SJSA1 (cell line): ENCODE data around the gene SYT15. TPM values are rescaled to one million over a fixed set of nuclear protein-coding genes. Genes with fewer than 3 reads are reported as not detected.

ENCODE experiments used
- DNase-seq, 2 experiments: peaks; one replicate each; pipeline ENCODE4 v3.0.0-alpha.2; 2015 to 2020; ENCODE audit warnings: low spot score in 2 of 2, low read depth in 1 of 2
- H3K27ac ChIP-seq: fragments of 250-450 bp; sonication (Bioruptor Pico); 2 replicates; pipeline ENCODE4 v1.5.1; 2020; ENCODE audit warnings: mild to moderate bottlenecking, moderate library complexity
- H3K27me3 ChIP-seq: fragments of 250-450 bp; sonication (Bioruptor Pico); replicated peaks from 2 replicates; pipeline ENCODE4 v1.5.1; 2020; ENCODE audit warnings: mild to moderate bottlenecking, moderate library complexity
- H3K36me3 ChIP-seq: fragments of 250-450 bp; sonication (Bioruptor Pico); 2 replicates; pipeline ENCODE4 v1.5.1; 2020; ENCODE audit warnings: mild to moderate bottlenecking
- H3K4me1 ChIP-seq: fragments of 250-450 bp; sonication (Bioruptor Pico); replicated peaks from 2 replicates; pipeline ENCODE4 v1.6.1; 2021; ENCODE audit warnings: mild to moderate bottlenecking
- H3K4me3 ChIP-seq: fragments of 250-450 bp; sonication (Bioruptor Pico); 2 replicates; pipeline ENCODE4 v1.5.1; 2020; ENCODE audit warnings: mild to moderate bottlenecking
- H3K9me3 ChIP-seq: fragments of 250-450 bp; sonication (Bioruptor Pico); replicated peaks from 2 replicates; pipeline ENCODE4 v1.5.1; 2020; ENCODE audit warnings: mild to moderate bottlenecking
- total RNA-seq: library from RNA; depleted of rRNA; stranded (reverse); fragments of >200 nt; shearing (Covaris generic); gene quantifications from 2 replicates; pipeline ENCODE4 v1.2.3, GENCODE V29; 2014

SYT15 gene
- total RNA-seq, 1 experiment from 2014 or later = 5.2 TPM

DNA sequence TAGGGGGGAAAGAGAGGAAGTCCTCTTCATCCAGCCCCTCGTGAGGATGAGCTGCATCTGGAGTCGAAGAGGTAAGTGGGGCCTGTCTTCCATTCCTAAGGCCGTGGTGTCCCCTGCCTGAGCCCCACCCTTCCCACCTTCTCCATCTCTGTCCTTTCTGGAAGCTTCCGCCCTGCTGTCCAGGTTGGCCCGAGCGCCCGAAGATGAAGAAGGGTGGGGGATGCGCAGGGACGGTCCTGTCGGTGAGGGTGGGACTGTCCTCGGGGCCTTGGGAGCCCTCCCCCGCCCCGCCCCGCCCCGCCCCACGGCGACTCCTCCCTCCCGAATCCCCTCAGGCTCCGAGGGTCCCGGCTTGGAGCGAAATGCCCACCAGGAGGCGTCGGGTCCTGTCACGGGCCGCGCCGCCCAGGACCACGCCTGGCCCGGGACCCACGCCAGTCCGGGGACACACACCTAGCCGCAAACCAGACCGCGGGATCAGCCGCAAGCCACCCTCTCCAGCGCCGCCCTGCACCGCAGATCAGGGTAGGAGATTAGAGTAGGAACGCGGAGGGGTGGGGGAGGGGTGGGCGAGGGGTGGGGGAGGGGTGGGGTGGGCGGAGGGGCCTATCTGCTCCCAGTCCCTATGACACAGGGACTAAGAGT is 37.8 kb upstream of the SYT15 start:
- Histone ChIP-seq H3K9me3 (no peaks in the 10 kb centered on the region), H3K27ac (peak overlapping the region; percentile 98), H3K4me1 (peaks cover 63% of the 10 kb centered on the region), H3K4me3 (peak overlapping the region; percentile 36), H3K27me3 (no peaks in the 10 kb centered on the region), H3K36me3 (peaks cover 43% of the 10 kb centered on the region)
- DNase-seq = peak; percentile 91 to 94

DNA sequence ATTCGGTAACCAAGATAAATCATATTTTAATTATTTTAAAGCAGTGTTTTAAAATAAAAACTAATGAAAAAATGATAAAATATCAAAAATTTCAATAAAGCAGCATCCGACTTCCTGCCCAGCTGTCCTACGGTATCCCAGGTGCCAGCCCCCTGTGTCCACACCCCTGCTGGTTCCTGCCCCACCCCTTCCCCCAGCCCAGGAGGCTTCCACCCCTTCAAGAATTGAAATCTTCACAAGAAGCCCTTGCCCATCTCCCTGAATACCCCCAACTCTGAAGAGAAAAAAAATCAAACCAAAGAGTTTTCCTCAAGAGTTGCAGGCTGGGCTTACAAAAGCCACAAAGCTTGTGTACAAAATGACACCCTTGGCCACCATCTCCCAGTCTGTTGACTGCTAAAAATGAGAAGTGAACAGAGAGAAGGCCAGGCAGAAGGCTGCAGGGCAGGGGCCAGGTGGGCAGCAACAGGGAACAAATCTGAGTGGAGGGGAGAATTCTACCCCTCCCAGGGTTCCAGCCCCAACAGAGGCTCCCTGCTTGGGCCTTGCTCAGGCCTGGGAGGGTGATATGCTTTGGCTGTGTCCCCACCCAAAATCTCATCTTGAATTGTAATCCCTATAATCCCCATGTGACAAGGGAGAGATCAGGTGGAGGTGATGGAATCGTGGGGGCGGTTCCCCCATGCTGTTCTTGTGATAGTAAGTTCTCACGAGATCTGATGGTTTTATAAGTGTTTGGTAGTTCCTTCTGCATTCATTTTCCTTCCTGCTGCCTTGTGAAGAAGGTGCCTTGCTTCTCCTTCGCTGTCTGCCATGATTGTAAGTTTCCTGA is 37.0 kb upstream of the SYT15 start:
- Histone ChIP-seq H3K27ac (peak overlapping the region; percentile 26), H3K4me1 (peaks cover 59% of the 10 kb centered on the region), H3K9me3 (no peaks in the 10 kb centered on the region), H3K36me3 (peaks cover 51% of the 10 kb centered on the region), H3K4me3 (peak overlapping the region; percentile 36), H3K27me3 (no peaks in the 10 kb centered on the region)
- peak in 1 of 2 experiments; percentile 48 for DNase-seq

DNA sequence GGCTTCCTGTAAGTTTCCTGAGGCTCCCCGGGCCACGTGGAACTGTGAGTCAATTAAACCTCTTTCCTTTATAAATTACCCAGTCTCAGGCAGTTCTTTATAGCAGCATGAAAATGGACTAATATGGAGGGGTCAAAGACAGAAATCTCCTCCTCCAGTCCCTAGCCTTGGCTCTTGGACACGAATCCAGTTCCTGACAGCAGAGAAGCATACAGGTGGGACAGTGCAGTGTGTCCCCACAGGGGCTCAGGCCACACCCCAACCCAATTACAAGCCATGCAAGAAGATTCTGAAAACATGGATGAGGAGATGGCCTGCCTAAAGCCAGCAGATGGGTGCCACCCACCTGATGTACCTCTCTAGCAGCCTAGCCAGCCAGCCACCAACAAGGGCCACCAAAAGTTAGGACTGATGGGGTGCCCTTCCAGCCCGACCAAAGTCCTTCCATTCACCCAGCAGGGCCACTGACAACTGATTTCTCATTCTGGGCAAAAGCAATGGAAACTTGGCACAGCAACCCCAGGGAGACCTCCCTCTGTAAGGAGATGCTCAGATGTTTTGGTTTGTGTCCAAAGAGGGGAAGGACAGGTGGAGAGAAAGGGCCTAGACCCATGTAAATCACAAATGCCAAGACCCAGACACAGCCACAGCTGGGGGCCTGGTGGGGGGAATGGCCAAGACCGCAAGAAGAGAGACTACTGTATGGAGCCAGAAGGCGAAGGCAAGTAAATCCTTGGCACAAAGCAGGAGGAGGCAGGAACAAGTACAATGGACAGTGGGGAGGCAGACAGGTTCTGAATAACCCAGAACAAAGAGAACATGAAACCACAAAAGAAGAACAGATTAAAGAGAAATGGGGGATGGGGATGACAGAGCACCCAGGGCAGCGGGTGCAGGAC is 36.1 kb upstream of the SYT15 start:
- peak in 1 of 2 experiments; percentile 45 for DNase-seq
- Histone ChIP-seq H3K27ac (peak overlapping the region; percentile 26; the same call in 1 of the 2 replicates), H3K4me3 (no peak overlapping the region), H3K4me1 (peaks cover 57% of the 10 kb centered on the region), H3K27me3 (no peaks in the 10 kb centered on the region), H3K36me3 (peaks cover 58% of the 10 kb centered on the region), H3K9me3 (no peaks in the 10 kb centered on the region)

DNA sequence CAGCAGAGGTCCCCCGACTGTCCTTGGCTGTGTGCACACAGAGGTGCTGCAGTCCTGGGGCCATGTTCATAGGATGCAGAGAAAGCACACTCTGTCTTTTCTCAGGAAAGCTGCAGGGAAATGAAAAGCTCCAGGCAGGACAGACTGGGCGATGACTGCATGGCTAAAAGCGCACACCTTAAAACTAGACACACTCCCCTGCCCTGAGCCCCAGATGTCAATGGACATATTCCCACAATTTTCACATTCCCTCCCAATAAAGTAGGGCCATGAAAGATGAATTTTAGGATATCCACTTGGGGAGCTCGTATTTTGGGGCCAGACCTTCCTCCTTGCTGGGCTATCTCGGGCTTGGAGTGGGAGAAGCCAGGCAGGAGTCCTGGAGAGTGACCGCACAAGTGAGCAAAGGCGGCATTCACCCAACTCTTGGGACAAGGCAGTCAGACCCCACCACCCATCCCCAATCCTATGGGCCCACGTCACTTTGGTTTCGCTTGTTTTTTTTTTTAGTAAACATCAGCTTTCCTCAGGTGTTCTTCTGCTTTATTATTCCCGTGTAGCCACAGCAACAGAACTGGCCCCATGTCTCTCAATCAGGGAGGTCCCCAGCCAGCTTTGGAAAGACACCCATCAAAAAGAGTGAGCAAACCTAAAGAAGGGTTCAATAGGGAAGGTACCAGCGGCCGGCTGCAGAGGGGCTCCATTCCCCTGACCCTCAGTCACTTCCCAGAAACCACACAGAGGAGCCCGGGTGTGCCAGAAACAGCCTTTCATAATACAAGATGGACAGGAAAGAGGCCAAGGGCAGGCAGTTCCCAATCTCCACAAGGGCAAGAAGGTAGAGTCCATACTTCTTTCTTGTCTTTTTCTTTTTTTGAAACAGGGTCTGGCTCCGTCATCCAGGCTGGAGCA is 35.2 kb upstream of the SYT15 start:
- Histone ChIP-seq H3K4me1 (peaks cover 52% of the 10 kb centered on the region), H3K9me3 (no peaks in the 10 kb centered on the region), H3K36me3 (peaks cover 64% of the 10 kb centered on the region), H3K4me3 (no peak overlapping the region), H3K27ac (no peak overlapping the region), H3K27me3 (no peaks in the 10 kb centered on the region)
- peak in 1 of 2 experiments; percentile 41 for DNase-seq

DNA sequence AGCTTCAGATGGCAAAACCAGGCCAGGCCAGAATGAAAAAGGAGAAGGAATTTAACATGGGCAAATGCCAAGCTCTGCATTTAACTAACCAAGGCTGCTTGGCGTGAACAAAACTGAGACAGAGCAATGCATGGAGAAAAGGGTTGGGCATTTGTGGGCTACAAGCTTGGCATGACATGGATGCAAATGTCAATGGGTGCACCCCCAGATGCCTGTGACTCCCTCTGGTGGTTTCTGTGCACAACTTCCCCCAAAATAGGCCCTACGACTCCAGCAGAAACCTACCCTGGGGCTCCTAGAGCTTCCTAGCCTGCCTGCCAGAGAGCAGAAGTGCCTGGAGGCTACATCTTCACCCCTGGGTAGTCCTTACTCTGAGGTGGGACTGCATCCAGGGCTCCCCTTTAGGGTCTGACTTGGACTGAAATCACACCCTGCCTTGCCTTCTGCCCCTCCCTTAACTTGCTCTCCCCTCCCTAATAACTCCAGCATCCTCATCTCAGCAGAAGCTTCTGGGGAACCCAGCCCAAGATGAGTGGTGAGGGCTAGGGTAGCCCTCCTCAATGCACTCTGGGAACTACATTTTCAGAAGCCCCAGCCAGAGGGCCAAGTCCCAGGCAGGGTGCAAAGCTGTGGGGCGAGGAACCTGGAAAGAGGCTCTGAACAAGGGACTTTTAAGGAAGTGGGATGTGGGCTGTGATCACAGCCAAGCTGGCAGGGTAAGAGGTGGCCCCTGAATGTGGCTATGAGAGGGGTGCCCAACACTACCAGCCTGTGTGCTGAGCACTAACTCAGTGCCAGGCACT is 33.7 kb upstream of the SYT15 start:
- H3K9me3 ChIP-seq = no peaks in the 10 kb centered on the region
- H3K36me3 ChIP-seq = peaks cover 64% of the 10 kb centered on the region
- no peak overlapping the region for H3K27ac ChIP-seq
- no peaks in the 10 kb centered on the region for H3K27me3 ChIP-seq
- H3K4me1 ChIP-seq = peaks cover 39% of the 10 kb centered on the region
- peak in 1 of 2 experiments; percentile 49 for DNase-seq
- no peak overlapping the region for H3K4me3 ChIP-seq

DNA sequence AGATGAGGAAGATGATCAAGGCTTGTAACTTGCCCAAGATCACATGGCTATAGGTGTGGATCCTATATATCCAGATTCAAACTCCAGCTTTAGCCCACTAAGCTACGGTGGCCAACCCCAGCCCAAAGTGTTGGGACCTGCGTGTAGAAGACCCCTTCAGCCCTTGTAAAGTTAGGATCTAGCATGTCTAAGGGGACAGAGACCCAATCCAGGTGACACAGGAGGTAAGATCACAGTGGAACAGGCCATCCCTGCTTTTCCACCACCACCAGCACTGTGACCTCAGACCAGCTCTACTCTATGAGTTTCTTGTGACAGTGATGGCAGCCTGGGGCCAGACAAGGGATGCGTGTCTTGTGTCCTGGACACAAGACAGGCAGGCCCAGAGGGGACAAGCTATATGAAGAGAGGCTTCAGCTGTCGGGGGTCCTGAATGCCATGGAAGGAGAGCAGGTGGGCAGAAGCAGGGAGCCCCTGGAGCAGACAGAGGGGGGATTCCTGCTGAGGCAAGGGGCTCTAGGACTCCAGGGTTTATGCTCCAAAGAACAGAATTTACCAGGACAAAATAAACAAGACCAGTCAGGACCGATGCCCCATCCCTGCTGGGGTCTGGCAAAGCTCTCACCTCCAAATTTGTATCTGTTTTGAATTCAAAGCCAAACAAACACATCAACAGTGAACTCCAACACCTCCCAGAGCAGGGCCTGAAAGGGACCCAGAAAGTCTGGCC is 32.9 kb upstream of the SYT15 start:
- DNase-seq = peak in 1 of 2 experiments; percentile 45
- Histone ChIP-seq H3K9me3 (no peaks in the 10 kb centered on the region), H3K36me3 (peaks cover 62% of the 10 kb centered on the region), H3K27ac (no peak overlapping the region), H3K27me3 (no peaks in the 10 kb centered on the region), H3K4me1 (peaks cover 31% of the 10 kb centered on the region), H3K4me3 (no peak overlapping the region)

DNA sequence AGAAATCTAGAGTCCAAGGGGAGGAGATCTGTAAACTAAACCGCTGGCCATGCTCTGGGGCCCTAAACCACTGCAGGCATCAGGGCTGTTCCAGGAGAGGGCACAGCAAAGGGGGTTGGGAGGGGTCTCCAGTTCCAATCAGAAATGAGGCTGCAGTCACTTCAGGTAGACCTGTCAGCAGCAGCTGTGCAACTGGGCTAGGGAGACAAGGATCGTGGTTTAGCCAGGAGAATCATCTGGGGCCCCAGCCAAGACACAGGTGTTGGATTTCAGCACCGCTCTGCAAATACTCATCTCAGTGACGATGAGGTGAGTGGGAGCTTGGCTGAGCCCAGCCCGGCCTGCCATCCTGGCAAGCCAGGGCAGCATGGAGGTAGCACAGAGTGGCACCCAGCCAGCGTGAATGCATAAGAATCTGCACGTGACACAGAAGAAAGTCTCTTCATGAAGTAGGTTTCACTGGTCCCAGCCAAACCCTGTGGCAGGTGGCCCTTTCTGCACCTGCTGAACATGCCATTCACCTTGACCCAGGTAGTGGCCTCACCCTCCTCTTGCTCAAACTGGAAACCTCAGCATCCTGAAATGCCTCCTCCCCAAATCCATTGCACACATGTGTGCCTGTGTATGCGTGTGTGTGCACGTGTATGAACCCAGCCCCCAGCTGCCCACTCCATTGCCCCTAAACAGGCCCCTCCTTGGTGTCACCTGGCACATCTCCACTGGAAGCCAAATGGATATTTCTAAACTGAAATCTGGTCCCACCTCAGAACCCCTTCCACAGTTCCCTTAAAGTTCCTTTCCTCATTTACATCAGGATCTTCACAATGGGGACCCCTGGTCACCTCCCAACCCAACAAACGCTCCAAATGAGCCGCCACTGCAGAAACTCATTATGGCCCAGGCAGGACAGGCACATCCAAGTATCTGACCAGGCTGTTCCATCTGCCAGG is 32.1 kb upstream of the SYT15 start:
- Histone ChIP-seq H3K4me1 (peaks cover 28% of the 10 kb centered on the region), H3K9me3 (no peaks in the 10 kb centered on the region), H3K27ac (no peak overlapping the region), H3K27me3 (no peaks in the 10 kb centered on the region), H3K4me3 (no peak overlapping the region), H3K36me3 (peaks cover 62% of the 10 kb centered on the region)
- peak in 1 of 2 experiments; percentile 49 for DNase-seq

DNA sequence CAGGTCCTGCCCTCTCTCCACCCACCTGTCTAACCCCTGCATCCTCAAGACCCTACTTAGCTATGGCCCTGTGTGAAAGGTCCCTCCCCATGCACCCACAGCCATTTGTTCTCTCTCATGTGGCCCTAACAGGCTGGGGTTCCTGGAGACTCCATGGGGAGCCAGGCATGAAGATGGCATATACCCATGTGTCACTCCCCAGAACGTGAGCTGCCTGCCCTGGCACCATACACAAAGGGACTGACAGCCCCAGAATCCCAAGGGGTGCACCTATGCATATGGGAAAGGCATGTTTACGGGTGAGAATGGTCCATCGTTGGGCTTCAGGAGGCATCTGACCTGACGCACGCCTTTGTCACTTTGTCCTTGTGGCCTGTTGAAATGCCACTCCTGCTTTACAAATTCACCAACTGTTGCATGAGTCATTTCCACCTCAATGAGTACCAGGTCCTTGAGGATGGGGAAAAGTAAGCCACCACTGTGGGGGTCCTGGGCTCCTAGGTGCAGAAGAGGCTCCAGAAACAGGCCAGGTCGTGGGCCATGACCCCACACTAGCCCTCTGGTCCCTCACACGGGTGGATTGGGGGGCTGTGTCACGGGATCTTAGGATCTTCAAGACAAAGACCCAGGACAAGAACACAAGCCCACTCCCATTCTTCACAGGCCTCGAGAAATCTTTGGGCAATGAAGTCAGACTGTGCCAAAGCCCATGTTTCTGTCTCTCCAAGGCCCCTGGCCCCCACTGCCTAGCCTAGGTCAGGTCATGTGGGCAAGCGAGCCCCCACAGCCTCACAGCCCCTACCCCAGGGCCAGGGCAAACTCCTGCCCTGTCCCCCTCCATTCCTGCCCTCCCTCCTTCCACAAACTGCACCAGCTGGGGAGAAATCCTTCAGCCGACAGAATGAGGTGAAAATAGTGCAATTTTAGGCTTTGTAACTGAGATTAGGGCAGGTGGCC is 31.1 kb upstream of the SYT15 start:
- Histone ChIP-seq H3K27ac (no peak overlapping the region), H3K4me1 (peaks cover 18% of the 10 kb centered on the region), H3K4me3 (no peak overlapping the region), H3K36me3 (peaks cover 52% of the 10 kb centered on the region), H3K9me3 (no peaks in the 10 kb centered on the region), H3K27me3 (no peaks in the 10 kb centered on the region)
- DNase-seq = peak in 1 of 2 experiments; percentile 52

DNA sequence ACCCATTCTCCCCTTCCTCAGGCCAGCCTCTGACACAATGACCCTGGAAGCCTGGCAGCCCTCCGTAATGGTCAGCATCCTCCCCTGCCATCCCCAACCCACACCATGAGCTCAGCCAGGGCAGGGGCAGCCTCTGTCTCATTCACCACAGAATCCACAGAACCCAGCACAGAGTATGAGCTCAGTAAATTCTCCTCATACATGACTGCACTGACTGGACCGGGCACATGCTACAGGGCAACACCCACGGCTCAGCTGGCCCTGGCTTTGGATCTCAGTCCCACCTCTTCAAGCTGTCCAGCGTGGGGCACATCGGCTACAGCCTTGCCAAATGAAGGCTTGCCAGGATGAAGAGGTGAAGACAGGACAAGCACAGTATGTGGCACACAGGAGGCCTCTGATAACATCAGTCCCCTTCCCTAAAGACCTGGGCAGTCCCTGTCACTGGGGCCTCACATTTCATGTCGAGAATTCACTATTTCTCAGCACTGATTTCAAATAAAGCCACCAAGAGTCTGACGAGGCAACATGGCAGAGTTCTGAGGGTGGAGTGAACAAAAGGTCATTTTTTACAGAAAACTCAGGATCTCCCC is 30.3 kb upstream of the SYT15 start:
- Histone ChIP-seq H3K27ac (no peak overlapping the region), H3K27me3 (no peaks in the 10 kb centered on the region), H3K9me3 (no peaks in the 10 kb centered on the region), H3K36me3 (peaks cover 44% of the 10 kb centered on the region), H3K4me1 (peaks cover 14% of the 10 kb centered on the region), H3K4me3 (no peak overlapping the region)
- peak in 1 of 2 experiments; percentile 46 for DNase-seq
